ENCODE measurements around the gene CAPG.

CAPG gene

DNA sequence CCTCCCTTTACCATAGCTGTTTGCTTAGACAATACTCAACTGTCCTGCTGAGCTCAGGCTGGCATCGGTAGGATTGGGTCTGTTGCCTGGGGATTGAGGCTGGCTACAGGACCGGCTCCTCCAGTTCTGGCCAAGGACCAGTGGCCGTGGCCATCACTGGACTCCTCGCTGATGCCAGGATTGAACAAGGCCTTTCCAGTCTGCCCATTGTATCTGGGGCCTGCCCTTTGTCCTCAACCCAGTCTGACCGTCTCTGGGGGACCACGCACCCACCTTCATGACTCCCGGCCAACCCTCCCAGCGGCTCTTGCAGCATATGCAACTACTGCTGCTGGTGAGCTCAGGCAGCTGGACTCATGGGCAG, 37.0 kb upstream of the CAPG start:
- DNase-seq (ENCODE audit: extremely low read depth, insufficient read length): no peak
- TF ChIP-seq, protein P1, sequence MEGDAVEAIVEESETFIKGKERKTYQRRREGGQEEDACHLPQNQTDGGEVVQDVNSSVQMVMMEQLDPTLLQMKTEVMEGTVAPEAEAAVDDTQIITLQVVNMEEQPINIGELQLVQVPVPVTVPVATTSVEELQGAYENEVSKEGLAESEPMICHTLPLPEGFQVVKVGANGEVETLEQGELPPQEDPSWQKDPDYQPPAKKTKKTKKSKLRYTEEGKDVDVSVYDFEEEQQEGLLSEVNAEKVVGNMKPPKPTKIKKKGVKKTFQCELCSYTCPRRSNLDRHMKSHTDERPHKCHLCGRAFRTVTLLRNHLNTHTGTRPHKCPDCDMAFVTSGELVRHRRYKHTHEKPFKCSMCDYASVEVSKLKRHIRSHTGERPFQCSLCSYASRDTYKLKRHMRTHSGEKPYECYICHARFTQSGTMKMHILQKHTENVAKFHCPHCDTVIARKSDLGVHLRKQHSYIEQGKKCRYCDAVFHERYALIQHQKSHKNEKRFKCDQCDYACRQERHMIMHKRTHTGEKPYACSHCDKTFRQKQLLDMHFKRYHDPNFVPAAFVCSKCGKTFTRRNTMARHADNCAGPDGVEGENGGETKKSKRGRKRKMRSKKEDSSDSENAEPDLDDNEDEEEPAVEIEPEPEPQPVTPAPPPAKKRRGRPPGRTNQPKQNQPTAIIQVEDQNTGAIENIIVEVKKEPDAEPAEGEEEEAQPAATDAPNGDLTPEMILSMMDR (IDR thresholded peaks at IDR 0.05; ENCODE audit: insufficient read depth, low read length, poor library complexity, severe bottlenecking): no peak
- no peak overlapping the region for H3K4me3 ChIP-seq (replicated peaks; ENCODE audit: low read depth, low read length)
- no peaks in the 10 kb centered on the region for H3K27me3 ChIP-seq (replicated peaks; ENCODE audit: control insufficient read depth, insufficient read depth, low read length)
- no peaks in the 10 kb centered on the region for H3K36me3 ChIP-seq (ENCODE audit: control insufficient read depth, insufficient read depth, low read length)

DNA sequence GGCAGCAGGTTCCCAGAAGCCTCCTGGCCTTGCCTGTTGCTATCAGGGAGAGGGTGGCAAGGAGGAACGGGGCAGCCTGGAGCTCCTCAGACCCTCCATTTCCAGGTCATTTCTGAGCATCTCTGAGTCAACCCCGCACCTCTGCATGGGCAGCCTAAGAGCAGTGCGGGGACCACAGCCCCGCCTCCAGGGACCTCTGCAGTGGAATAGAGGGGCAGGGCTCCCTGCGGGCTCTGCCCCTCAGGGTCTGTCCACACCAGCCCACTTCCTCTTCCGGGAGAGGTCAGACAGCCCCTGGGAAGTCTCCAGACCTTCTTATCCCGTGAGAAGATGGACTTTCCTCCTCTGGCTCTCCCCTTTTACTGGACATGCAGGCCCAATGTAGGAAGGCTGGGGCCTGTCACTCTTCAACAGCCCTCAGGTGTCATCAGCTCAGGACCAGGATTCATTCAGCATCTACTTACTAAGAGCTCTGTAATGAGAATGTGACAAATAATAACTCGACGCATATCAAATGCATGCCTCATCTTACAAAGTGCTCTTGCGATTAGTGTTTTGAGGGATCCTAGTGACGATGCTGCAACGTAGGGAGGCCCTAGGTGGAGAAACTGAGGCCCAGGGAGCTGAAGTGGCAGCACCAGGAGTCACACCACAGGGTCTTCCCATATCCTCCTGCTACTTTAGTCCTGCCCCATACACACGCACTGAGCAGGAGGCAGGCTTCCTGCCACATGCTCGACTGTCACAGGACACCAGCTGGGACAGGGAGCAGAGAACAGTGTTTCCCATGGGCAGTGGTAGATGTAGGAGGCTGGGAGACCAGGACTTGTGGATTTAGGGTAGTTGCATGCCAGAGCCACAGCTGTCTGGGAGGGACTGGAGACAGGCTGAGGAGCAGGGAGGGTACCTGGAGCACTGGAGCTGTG, 36.4 kb upstream of the CAPG start:
- TF ChIP-seq, protein P1 (IDR thresholded peaks at IDR 0.05; ENCODE audit: insufficient read depth, low read length, poor library complexity, severe bottlenecking): no peak
- Histone ChIP-seq H3K27me3 (replicated peaks; ENCODE audit: control insufficient read depth, insufficient read depth, low read length) (no peaks in the 10 kb centered on the region), H3K36me3 (ENCODE audit: control insufficient read depth, insufficient read depth, low read length) (no peaks in the 10 kb centered on the region), H3K4me3 (replicated peaks; ENCODE audit: low read depth, low read length) (no peak overlapping the region)
- DNase-seq (ENCODE audit: extremely low read depth, insufficient read length): no peak

DNA sequence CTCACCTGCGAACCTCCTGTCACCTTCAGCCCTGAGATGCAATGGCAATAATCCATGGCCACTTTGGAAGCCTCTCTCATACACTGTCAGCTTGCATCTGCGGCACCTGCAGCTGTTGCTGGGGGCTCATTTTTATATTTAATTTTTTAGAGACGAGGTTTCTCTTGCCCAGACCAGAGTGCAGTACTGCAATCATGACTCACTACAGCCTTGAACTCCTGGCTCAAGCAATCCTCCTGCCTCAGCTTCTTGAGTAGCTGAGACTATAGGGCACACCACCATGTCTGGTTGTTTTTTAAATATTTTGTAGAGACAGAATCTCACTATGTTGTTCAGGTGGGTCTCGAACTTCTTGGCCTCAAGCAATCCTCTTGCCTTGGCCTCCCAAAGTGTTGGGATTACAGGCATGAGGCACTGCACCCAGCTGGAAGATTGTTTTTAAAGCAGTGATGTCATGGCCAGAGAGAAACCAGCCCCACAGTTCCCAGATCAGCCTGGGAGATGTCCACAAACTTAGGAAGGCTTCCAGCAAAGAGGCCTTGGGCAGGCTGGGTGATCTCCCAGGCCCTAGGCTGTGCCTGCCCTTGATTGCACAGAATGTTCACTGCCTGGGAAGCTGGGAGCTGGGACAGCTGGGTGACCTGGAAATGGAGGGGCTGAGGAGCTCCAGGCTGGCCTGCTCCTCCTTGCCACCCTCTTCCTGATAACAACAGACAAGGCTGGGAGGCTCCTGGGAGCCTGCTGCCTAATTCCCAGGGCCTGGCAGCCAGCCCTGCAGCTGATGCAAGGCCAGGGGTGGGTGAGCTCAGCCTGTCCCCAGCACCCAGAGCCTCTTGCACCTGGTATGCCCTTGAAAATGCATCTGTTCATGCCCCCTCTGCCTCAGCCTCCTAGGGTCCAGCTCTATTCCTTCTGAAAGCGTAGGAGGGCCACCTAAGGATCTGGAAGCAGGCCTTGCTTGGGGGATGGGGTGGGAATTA, 35.4 kb upstream of the CAPG start:
- DNase-seq (ENCODE audit: extremely low read depth, insufficient read length): no peak

DNA sequence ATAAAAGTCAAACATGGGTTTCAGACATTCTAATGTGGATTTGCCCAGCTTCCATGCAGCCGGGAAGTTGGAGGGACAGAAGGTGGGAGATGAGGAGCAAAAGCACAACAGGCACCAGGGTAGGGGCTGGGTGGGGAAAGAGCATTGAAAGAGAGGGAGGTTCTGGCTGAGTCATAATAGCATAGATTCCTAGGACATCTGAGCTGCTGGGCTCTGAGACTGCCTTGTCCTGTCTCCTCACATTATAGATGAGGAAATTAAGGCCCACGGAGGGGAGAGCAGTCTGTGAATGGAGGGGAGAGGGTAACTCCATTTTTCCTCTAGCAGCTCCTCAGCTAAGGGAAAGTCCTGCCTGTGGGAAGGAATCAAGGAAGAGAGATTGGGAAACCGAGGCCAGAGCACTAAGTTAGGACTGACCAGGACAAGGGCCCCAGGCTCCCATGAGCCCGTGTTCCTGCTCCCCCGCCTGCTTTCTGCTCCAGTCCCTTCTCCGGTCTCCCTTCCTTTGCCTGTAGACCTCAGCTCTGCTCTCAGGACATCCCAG, 34.5 kb upstream of the CAPG start:
- Histone ChIP-seq H3K4me3 (replicated peaks; ENCODE audit: low read depth, low read length) (no peak overlapping the region), H3K36me3 (ENCODE audit: control insufficient read depth, insufficient read depth, low read length) (no peaks in the 10 kb centered on the region), H3K27me3 (replicated peaks; ENCODE audit: control insufficient read depth, insufficient read depth, low read length) (no peaks in the 10 kb centered on the region)
- DNase-seq (ENCODE audit: extremely low read depth, insufficient read length): no peak
- TF ChIP-seq, protein P1 (IDR thresholded peaks at IDR 0.05; ENCODE audit: insufficient read depth, low read length, poor library complexity, severe bottlenecking): no peak

More for the DNA sequence above, 35.4 kb upstream of the CAPG start:
- TF ChIP-seq, protein P1 (IDR thresholded peaks at IDR 0.05; ENCODE audit: insufficient read depth, low read length, poor library complexity, severe bottlenecking): no peak
- no peaks in the 10 kb centered on the region for H3K27me3 ChIP-seq (replicated peaks; ENCODE audit: control insufficient read depth, insufficient read depth, low read length)
- no peaks in the 10 kb centered on the region for H3K36me3 ChIP-seq (ENCODE audit: control insufficient read depth, insufficient read depth, low read length)
- no peak overlapping the region for H3K4me3 ChIP-seq (replicated peaks; ENCODE audit: low read depth, low read length)

DNA sequence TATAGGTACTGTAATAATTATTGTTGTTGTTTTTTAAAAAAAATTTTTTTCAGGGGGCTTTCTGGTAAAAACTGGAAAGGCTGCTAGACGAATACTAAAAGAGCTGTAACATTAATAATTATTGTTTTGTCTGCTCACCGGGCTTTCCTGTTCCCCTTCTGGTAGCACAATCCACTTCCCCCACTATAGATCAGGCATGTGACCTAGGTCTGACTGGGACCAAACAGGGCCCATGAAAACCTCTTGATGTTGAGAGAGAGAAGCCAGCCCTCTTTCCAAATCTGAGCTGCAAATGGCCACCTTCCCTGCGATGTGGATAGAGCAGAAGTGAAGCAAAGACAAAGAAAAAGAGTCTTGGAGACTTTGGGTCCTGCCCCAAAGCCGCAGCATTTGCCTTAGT, 31.7 kb upstream of the CAPG start:
- H3K36me3 ChIP-seq (ENCODE audit: control insufficient read depth, insufficient read depth, low read length): no peaks in the 10 kb centered on the region
- no peak for DNase-seq (ENCODE audit: extremely low read depth, insufficient read length)
- no peak overlapping the region for H3K4me3 ChIP-seq (replicated peaks; ENCODE audit: low read depth, low read length)
- H3K27me3 ChIP-seq (replicated peaks; ENCODE audit: control insufficient read depth, insufficient read depth, low read length): no peaks in the 10 kb centered on the region
- TF ChIP-seq, protein P1 (IDR thresholded peaks at IDR 0.05; ENCODE audit: insufficient read depth, low read length, poor library complexity, severe bottlenecking): no peak

All from GM06990 (cell line).